Activated CD4-positive, alpha-beta T cell treated with anti-CD3 and anti-CD28 coated beads, Interleukin-2, amount 50 U/mL, for 48 hours (primary cell): ENCODE results near the gene FMR1.

Source experiments
- DNase-seq, 2 experiments: peaks; one replicate each; pipeline ENCODE4 v3.0.0-alpha.2; 2020

Gene FMR1

GRCh38 chrX:147911192-147912022 is at the start of gene FMR1:
FMR1 (plus strand) TSS chrX:147911919; CDS start chrX:147912180, 261 bp downstream.
- peak; percentile 89 to 92 for DNase-seq

- no peak for DNase-seq
Observed at GRCh38 chrX:147875866-147876596, 35.7 kb upstream of the FMR1 start.

- no peak for DNase-seq
Observed at GRCh38 chrX:147876849-147877646, 34.7 kb upstream of the FMR1 start.

- no peak for DNase-seq
Observed at GRCh38 chrX:147877726-147878125, 34.0 kb upstream of the FMR1 start.

- no peak for DNase-seq
Observed at GRCh38 chrX:147884958-147885357, 26.8 kb upstream of the FMR1 start.

- DNase-seq, result no peak
Observed at GRCh38 chrX:147890756-147891155, 21.0 kb upstream of the FMR1 start.

GRCh38 chrX:147891896-147892295 is 19.8 kb upstream of the FMR1 start:
- no peak for DNase-seq

- no peak for DNase-seq
Observed at GRCh38 chrX:147893741-147894140, 18.0 kb upstream of the FMR1 start.

- no peak for DNase-seq
Observed at GRCh38 chrX:147894366-147894963, 17.3 kb upstream of the FMR1 start.

- DNase-seq, result no peak
Observed at GRCh38 chrX:147897117-147897516, 14.6 kb upstream of the FMR1 start.

GRCh38 chrX:147898951-147899350 is 12.8 kb upstream of the FMR1 start:
- DNase-seq, result no peak

GRCh38 chrX:147899379-147900114 is 12.2 kb upstream of the FMR1 start:
- DNase-seq, result no peak

GRCh38 chrX:147900349-147900748 is 11.4 kb upstream of the FMR1 start:
- DNase-seq, result no peak

- no peak for DNase-seq
Observed at GRCh38 chrX:147901461-147902126, 10.1 kb upstream of the FMR1 start.

GRCh38 chrX:147902270-147902669 is 9.4 kb upstream of the FMR1 start:
- no peak for DNase-seq

- DNase-seq, result no peak
Observed at GRCh38 chrX:147908106-147908505, 3.6 kb upstream of the FMR1 start.

GRCh38 chrX:147910607-147911006 is 1.1 kb upstream of the FMR1 start:
- no peak for DNase-seq

GRCh38 chrX:147912093-147912801 is 528 bp downstream of the FMR1 start:
- DNase-seq, result peak; percentile 15 to 20

GRCh38 chrX:147913570-147913969 is 1.9 kb downstream of the FMR1 start:
- no peak for DNase-seq

- no peak for DNase-seq
Observed at GRCh38 chrX:147914591-147914990, 2.9 kb downstream of the FMR1 start.
